GM18507 (cell line): Measurements from ENCODE around the gene ZBTB7C.

ENCODE experiments used
- DNase-seq: peaks from one replicate; pipeline ENCODE4 v3.0.0; 2011; ENCODE audit warnings: low read depth; ENCODE audit not compliant: insufficient read length; ENCODE audit errors: extremely low spot score
- FAIRE-seq: peaks from 2 replicates; lab custom pipeline; 2011; peaks lifted over from hg19 to GRCh38; lab: Jason Lieb, UNC

Gene ZBTB7C

GRCh38 chr18:48203961-48204666, 205.1 kb downstream of the ZBTB7C start:
- FAIRE-seq: no peak
- DNase-seq: no peak

- FAIRE-seq: no peak
- no peak for DNase-seq
Measured at GRCh38 chr18:48203288-48203945, 205.8 kb downstream of the ZBTB7C start.

GRCh38 chr18:48202350-48203260, 206.6 kb downstream of the ZBTB7C start:
- no peak for FAIRE-seq

GRCh38 chr18:48202006-48202348, 207.2 kb downstream of the ZBTB7C start:
- no peak for DNase-seq

More at GRCh38 chr18:48202350-48203260, 206.6 kb downstream of the ZBTB7C start:
- DNase-seq: no peak

GRCh38 chr18:48201337-48202005, 207.7 kb downstream of the ZBTB7C start:
- DNase-seq: no peak
- FAIRE-seq: no peak

More at GRCh38 chr18:48202006-48202348, 207.2 kb downstream of the ZBTB7C start:
- no peak for FAIRE-seq

GRCh38 chr18:48200631-48201336, 208.4 kb downstream of the ZBTB7C start:
- DNase-seq (no peak), FAIRE-seq (no peak)

GRCh38 chr18:48199399-48199798, 209.8 kb downstream of the ZBTB7C start:
- no peak for FAIRE-seq

GRCh38 chr18:48197819-48198218, 211.4 kb downstream of the ZBTB7C start:
- DNase-seq (no peak), FAIRE-seq (no peak)

More at GRCh38 chr18:48199399-48199798, 209.8 kb downstream of the ZBTB7C start:
- DNase-seq: no peak

- DNase-seq (no peak), FAIRE-seq (no peak)
Measured at GRCh38 chr18:48195787-48196186, 213.4 kb downstream of the ZBTB7C start.

GRCh38 chr18:48194591-48195181, 214.5 kb downstream of the ZBTB7C start:
- DNase-seq (no peak), FAIRE-seq (no peak)

- DNase-seq (no peak), FAIRE-seq (no peak)
Measured at GRCh38 chr18:48193521-48194492, 215.4 kb downstream of the ZBTB7C start.

GRCh38 chr18:48192542-48192941, 216.6 kb downstream of the ZBTB7C start:
- no peak for FAIRE-seq
- no peak for DNase-seq

GRCh38 chr18:48191494-48191893, 217.7 kb downstream of the ZBTB7C start:
- FAIRE-seq: no peak

GRCh38 chr18:48190994-48191393, 218.2 kb downstream of the ZBTB7C start:
- FAIRE-seq (no peak), DNase-seq (no peak)

More at GRCh38 chr18:48191494-48191893, 217.7 kb downstream of the ZBTB7C start:
- DNase-seq: no peak

GRCh38 chr18:48188609-48189008, 220.6 kb downstream of the ZBTB7C start:
- FAIRE-seq (no peak), DNase-seq (no peak)

GRCh38 chr18:48186861-48187260, 222.3 kb downstream of the ZBTB7C start:
- FAIRE-seq (no peak), DNase-seq (no peak)

GRCh38 chr18:48186131-48186766, 222.9 kb downstream of the ZBTB7C start:
- DNase-seq: no peak
- FAIRE-seq: no peak
